ENCODE results near the gene NXNL1.

NXNL1 gene

GRCh38 chr19:17419621-17420474 is 40.9 kb downstream of the NXNL1 start, which contains the start of gene MVB12A:
Gene MVB12A, plus strand, starts transcription at chr19:17420047. Its CDS starts 89 bp downstream, at chr19:17420136.
- peak; percentile 89 to 93 (median 90) for DNase-seq (ENCODE audit: low read depth in 3 of 3)

DNA sequence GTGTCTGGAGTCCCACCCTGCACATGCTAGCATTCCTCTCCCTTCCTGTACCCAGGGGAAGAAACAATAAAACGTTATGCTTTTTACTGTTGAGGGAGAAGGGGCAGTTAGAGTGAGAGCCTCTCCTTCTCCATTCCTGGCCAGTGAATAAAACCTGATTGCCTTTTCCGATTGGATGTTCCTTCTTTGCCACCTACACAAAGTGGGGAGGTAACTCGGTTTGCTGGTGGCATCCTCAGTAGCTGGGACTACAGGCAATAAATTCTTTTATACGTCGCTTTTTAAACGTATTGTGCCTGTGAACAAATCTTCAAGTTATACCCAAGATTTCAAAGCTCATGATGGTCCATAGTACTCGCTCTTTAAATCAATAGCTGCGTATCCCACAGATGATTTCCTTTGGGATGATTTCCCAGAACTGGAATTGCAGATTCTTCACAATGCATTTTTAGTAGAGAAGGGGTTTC is 41.5 kb downstream of the NXNL1 start:
- no peak for DNase-seq (ENCODE audit: low read depth in 3 of 3)

DNA sequence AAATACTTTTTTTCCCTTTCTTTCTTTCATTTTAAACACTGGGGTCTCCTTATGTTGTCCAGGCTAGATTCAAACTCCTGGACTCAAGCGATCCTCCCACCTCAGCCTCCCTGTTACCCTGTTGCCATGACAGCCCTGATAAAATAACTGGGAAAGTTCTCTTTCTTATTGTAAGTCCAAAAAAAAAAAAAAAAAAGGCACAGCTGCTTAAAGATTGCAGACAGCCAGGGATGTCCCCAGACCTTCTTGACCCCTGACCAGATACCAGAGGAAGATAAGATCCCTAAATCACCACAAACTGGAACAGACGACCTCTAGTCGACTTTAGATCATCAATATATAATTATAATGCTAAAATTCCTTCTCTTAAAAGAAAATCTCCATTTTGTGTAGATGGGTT is 42.0 kb downstream of the NXNL1 start:
- no peak for DNase-seq (ENCODE audit: low read depth in 3 of 3)

GRCh38 chr19:17415121-17415520 is 45.6 kb downstream of the NXNL1 start:
- no peak for DNase-seq (ENCODE audit: low read depth in 3 of 3)

- no peak for DNase-seq (ENCODE audit: low read depth in 3 of 3)
Measured at GRCh38 chr19:17414097-17414496, 46.6 kb downstream of the NXNL1 start.

DNA sequence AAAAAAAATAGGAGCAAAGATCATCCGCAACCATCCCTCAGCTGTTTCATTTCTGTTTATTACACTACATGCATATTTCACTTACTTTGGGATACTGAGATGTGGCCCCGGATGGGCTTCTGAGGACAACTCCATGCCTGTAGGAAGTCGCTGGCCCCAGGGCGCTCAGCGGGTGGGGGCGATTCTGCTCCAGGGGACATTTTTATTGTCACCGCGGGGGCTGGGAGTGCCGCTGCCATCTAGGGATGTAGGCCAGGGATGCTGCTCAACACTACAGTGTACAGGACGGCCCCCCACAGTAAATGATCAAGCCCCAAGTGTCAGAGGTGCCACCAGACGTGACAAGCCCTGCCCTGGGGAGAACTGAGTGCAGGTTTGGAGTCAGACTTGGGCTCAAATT is 48.9 kb downstream of the NXNL1 start:
- DNase-seq (ENCODE audit: low read depth in 3 of 3): no peak

- DNase-seq (ENCODE audit: low read depth in 3 of 3): no peak
Measured at GRCh38 chr19:17409990-17410389, 50.7 kb downstream of the NXNL1 start.

- DNase-seq (ENCODE audit: low read depth in 3 of 3): no peak
Measured at GRCh38 chr19:17406887-17407196, 53.9 kb downstream of the NXNL1 start.

GRCh38 chr19:17406046-17406886 is 54.5 kb downstream of the NXNL1 start:
- DNase-seq (ENCODE audit: low read depth in 3 of 3): no peak
